HG03342 (cell line): Measurements from ENCODE around the gene PRR5.

Experiments used
- ATAC-seq: cut with Tn5 transposase; IDR thresholded peaks from one replicate; pipeline ENCODE4 v1.9.1; 2021; ENCODE audit warnings: mild to moderate bottlenecking, moderate library complexity; ENCODE audit not compliant: unreplicated experiment

Gene PRR5

DNA sequence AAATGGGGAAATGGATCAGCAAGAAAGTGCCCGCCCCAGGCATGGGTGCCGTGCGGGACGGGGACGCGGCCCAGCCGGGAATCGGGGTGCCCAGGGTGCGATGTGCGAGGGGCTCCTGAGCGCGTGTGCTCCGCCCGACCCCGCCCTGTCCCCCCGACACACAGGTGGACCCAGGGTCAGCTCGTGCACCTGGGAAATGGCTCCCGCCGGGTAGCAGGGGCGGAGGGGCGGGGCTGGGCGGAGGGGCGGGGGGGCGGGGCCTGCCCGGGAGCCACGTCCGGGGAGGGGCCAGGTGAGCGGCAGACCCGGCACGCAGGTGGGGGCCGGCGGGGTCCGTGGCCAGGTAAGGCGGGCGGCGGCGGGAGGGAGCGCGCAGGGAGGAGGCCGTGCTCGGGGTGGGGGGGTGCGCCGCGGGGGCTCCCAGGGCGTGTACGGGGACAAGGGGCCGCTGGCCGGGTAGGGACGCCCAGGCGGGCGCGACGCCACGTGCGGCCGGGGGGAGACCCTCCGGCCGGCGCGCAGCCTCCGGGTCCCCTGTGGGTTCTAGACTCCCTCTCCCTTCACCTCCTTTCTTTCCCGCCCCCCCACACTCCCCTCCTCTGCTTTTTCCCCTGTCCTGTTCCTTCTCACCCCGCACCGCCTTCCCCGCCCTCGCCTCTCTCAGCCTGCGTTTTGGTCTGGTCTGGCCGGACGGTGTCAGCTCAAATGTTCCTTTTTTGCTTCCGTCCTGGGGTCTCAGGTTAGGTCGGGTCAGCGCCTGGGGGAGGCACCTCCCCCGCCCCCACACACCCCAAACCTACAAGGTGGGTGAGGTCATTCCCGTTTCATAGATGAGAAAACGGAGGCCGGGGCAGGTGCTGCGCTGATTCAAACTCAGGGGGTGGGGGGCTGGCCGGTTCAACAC is 50.5 kb downstream of the PRR5 start, which contains the start of gene ARHGAP8:
ARHGAP8 (plus strand) TSS at position 291 of the 904 bp plus-strand sequence. CDS start 33,953 bp downstream, outside the sequence.
- no peak for ATAC-seq

DNA sequence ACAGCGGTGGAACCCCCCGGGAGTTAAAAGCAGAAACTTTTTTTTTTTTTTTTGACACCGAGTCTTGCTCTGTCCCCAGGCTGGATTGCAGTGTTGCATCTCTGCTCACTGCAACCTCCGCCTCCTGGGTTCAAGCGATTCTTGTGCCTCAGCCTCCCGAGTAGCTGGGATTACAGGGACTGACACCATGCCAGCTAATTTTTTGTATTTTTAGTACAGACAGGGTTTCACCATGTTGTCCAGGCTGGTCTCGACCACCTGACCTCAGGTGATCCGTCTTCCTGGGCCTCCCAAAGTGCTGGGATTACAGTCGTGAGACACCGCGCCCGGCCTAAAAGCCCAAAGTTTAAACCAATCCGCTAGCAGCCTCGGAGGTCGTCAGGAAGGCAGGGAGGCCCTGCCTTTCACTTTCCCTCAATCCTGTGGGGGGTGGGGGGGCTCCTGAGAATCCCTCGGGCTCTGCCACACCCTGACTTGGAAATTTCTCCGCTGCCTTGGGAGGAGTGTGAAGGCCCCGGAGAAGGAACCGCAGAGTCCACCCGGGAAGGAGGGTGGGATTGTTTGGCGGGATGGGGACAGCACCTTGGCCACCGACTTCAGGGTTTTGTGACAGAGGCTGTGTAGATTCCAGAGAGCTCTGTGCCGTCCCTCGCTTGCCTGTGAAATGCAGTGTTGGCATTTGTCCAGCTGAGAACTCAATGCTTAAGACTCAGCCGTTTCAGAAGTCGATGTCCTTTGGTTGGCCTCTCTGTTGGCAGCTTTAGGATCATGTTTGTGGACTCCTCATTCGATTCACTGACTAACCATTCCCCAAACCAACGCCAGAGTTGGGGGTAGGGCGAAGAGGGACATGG is 51.4 kb downstream of the PRR5 start:
- no peak for ATAC-seq

DNA sequence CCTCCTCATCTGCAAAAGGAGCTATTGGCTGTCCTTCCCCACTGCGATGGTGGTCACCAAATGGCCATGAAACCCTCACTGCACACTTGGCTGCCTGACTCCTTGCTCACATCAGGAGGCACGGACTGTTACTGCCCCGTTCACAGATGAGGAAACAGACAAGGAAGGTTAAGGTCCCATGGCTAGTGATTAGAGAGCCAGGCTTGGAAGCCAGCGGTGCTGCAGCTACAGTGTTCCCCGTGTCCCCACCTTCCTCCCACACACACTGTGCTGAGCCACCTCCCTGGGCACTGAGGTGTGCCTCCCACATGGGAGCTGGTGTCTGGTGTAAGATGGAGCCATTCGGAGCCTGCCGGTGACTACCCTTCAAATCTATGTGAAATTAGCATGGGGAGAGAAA is 53.0 kb downstream of the PRR5 start:
- ATAC-seq = no peak

DNA sequence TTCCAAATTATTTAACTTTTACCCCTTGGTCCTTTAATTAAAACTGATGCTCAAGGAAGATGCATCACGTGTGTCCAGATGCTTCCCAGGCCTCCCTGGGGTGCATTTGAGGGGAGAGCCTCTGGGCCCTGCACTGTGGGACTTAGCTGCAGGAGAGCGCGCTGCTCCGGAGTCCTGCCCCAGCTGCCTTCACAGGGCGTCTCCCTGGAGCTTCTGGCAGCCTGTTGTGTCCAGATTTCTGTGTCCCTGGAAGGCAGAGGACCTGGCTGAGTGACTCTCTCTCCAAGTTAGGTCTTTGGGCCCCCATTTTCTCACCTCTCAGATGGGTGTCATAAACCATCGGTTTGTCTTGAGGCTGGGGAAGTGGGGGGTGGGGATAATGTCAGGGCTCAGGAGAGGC is 53.4 kb downstream of the PRR5 start:
- ATAC-seq = no peak

DNA sequence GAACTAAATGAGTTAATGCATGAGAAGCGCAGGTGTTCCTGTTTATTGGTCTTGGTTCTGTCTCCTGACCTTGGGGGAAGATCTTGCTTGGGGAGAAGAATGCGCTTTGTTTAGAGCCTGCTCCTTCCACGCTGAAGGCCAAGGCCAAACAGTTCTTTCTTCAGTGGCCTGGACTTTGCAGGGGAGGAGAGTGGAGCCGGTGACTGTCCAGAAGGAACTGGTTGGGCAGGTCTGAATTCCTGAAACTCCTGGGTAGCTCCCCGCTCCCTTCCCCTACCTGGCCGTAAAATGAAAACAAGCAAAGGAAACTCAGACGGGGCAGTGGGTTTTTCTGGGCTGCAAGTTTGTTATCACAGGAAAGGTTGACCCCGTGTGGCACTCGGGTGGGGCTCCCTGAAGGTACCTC is 54.0 kb downstream of the PRR5 start:
- no peak for ATAC-seq

DNA sequence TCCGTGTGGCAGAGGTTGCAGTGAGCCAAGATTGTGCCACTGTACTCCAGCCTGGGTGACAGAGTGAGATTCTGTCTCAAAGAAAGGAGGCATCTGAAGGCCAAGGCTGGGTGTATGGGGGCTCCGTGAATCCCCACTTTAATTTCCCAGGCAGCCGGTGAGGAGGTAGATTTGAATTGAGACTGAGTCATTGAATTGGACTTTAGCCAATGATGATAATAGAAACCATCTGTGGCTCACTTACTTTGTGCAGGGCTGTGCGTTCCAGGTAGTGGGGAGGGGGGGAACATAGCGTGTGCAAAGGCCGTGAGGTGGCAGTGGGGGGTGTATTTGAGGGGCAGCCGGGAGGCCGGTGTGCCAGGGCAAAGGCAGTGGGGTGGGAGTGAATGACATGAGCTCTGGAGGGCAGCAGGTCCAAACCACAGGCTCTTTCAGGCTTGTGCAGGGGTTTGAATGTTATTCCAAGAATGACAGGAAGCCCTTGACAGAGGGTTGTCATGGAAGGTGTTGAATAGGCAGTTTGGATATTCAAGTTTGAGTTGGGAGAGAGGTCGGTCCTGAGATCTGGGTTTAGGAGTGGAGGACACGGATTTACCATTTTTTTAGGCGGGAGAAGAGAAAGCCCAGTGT is 56.5 kb downstream of the PRR5 start:
- ATAC-seq = no peak

DNA sequence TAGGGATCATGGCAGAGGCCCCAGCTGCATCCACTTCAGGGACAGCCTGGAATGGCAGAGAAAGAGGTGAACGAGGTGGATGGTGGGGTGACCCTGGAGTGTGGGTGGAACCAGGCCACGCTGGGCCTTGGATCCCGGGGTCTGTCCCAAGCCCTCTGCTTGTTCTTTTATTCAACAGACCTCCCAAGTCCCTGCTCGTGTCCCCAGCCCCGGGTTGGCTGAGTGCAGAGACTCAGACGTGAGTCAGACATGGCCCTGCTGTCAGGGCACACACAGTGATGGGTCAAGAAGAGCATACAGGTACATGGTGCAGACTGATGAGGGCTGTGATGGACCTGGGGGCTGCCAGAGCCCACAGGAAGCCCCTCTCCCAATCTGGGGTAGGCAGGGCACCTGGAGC is 57.0 kb downstream of the PRR5 start:
- ATAC-seq = no peak

DNA sequence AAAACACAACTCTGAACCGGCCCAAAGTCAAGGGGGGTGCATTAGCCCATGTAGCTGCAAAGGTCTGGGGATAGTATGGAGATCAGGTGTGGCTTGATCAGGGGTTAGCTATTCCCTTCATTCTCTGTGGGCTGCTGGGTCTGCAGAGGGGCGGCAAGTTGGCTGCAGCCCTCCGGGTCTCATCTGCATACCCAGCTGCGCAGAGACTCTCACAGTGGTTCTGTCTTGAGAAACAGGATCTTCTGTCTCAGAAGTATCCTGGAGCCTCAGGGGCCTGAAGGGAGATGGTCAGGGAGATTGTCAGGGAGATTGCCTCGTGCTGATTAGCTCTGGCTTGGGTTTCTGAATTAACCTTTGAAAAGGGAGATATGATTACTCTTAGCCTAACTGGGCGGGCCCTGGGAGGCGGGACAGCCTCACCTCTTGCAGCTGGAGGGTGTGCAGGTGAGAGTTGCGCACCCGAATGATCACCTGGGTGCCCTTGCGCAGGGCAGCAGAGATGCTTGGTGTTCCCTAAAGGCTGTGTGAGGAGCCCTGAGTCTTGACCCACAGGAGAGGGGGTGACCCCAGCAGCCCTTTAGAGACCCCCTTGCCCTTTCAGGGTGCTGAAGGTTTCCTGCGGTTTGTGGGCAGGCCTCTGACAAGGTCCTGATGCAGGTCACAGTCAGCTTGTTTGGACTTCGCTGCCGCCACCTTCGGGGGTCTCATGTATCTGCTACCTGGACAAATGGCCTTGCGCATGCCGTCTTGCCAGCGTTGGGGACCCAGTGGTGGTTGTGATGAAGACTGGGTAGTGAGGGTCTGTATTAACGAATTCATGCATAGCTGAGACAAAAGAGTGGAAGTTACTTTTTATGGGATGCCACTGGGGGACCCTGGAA is 57.7 kb downstream of the PRR5 start:
- ATAC-seq = no peak

DNA sequence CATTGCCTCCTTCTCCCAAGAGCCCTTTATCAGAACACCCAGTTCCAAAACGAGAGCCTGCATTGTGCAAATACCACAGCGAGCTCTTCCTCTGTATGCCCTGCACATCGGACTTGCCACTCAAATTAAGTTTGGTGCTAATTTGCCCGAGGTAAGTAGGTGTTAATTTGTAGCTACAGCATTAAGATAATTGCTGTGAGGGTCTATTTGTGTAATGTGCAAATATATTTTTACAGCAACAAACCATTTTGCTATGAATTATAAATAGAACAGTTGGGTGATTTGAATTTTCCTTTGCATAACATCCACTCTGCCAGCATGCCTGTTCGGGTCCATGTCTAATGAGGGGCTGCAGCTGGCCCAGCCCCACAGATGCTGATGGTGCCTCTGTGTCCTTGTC is 58.5 kb downstream of the PRR5 start:
- ATAC-seq = no peak

DNA sequence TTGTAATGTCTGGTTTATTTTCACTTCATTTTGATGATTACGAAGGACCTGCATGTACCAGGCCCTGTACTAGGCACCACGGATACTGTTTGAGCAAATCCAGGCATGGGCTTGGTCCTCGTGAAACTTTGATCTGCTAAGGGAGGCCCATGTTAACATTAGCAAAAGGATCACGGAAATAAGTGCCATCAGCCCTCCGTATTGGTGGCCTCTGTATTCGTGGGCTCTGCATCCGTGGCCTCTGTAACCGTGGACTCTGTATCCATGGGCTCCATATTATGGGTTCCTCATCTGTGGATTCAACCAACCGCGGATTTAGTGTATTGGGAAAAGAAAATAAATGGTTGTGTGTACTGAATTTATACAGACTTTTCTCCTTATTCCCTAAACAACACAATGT is 59.0 kb downstream of the PRR5 start:
- ATAC-seq = no peak

DNA sequence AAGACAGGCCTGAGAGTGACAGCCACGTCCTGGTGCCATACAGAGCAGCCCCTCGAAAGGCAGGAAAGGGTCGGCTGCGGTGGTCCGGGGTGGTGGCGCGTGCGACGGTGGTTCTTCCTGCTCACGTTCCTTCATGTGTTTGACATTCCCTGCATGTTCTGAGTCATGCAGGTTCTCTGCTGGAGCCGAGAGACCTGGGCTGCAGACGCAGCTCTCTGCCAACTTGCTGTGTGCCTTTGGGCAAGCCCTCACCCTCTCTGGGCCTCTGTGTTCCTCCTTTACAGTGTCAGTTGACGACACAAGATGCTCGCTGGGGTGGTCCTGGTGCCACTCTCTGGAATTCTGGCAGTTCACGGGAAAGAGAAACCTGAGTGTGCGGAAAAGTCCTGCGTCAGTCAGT is 62.4 kb downstream of the PRR5 start:
- ATAC-seq = no peak

DNA sequence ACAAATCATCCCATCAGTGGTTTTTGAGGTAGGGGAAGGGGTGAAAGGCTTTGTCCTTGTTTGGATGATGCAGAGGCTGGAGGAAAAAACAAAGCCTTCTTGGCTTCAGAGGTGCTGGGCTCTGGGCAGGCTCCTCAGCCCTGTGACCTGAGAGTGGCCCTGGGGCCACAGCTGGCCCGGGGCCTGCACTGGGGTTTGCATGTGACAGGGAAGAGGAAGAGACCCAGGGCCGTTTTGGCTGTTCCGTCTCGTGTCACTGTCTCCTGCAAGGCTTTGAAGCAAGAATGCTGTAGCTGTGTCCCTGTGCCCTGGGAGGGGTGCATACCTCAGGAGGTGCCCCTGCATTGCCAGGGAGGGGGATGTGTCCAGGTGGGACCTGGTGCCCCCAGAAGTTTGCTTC is 63.0 kb downstream of the PRR5 start:
- ATAC-seq = no peak

DNA sequence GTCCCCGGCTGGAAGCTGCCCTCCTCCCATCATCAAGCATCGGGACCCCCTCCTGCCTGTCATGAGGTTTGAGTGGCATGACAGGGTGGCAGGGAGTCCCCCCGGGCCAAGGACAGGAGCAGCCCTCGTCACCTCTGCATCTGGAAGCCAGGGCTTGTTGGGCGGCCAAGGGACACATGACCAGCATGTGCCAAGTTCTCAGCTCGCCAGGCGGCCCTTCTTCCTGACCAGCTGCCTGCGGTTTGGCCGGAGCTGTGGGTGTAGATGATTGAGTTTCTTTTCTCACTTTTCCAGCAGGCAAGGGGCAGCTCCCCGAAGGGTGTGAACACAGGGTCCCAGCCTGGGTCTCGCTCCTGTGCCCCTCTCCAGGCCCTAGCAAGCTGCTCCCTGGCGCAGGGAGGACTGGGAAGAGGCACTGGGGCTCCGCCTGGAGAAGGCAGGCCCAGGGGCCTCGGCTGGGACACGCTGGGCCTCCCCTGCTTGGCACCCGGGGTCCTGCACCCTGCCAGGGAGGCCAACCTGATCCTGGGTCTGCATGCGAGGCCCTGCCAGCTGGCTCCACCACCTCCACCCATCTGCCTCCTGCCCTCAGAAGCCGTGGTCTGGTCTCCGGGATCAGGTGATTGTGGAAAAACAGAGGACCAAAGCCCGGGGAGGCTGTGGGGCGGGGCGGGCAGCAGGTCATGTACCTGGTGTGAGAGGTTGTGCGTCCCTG is 63.7 kb downstream of the PRR5 start:
- ATAC-seq = no peak

DNA sequence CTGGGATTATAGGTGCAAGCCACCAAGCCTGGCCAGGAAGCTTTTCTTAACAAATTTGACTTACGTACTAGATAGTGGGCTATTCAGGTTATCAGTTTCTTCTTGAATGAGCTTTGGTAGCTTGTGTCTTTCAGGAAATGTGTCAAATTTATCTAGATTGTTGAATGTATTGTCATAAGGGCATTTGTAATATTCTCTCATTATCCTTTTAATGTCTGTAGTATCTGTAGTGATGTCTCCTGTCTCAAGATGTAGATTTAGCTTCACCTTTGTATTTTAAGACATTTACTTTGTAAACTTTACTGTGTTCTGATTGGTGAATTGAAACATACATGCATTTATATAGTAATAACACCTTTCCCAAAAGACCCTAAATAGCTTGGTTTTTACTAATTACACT is 71.1 kb downstream of the PRR5 start:
- ATAC-seq = no peak

DNA sequence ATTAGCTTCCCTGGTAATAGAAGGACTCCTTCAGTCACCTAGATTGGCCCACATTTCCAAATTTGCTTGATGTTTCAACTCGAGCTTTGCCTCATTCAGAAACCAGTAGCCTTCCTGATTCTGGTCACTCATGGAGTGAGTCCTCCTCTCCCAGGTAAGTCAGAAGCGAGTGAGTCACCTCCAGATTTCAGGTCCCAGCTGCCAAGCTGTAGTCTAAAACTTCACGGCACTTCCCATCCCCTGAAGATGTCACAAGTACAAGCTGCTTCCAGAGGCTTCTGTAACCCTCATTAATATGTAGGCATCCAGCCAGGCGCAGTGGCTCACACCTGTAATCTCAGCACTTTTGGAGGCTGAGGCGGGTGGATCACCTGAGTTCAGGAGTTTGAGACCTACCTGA is 73.9 kb downstream of the PRR5 start:
- ATAC-seq = no peak

DNA sequence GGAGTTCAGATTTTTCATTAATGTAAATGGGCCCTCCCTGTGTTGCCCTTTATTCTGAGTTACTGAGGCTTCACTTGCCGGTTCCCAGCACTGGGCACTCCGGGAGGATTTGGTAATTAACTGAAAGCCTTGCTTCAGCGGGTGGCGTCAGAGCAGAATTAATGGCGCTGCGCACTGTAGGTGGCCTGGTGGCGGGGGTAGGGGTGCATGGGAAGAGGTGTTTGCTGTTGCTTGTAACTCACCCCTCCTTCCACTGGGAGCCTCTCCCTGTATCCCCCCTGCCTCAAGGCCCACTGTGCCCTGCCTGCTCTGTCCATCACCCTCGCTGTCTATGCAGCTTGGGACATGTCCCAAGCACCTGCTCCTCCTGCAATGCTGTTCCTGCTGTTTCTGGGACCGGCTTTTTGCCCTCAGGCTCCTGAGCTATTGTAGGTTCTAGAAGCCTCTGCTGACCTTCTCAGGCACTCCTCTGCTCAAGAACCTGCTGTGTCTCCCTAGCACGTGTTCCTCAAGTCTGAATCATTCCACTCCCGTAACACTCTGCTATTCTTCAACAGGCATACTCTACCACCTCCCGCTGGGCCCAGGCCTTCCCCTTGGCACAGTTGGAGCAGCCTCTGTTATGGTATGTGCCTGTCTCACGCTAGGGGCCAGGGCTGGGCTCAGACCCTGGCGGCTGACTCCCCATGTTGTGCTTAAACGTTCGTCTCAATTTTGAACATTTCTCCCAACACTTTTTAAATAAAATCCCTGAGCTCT is 74.8 kb downstream of the PRR5 start:
- ATAC-seq = no peak

DNA sequence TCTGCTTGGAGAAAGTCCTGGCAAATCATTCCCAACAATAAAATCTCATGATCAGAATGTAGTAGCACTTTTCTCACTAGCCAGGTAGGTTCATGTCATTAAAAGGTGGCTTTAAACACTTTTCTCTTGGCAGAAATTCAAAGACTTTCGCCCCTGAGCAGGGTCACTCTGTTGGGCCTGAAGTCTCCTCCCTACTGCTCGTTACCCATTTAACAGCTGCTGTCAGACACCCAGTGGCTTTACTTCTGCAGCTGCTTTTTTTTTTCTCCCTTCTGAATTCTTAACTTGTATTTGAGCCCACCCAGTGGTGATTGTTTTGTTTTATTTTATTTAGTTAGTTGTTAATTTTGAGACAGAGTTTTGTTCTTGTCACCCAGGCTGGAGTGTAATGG is 75.4 kb downstream of the PRR5 start:
- no peak for ATAC-seq

DNA sequence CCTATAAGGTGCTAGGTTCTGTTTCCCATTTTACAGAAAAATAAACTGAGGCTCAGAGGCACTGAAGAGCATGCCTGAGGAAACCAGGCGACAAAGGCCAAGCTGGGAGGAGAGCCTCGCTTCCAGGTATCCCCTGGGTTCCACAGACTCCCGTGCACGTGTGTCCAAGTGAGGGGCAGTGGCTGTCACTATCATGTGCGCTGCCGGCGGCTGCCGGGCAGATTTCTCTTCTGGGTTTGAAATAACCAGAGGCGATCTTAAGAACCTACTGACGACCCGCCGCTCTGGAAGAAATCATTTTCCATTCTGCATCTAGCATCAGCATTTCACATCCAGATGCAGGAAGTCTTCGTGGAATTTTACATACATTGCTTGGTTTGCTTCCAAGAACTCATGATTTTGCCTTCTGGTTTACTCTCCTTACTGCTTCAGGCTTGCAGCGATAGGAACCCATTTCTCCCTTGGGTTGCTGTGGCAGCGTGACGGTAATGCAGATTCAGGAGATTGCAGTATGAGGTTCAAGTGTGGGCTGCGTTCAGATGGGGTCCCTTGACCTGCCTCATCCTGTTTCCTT is 79.0 kb downstream of the PRR5 start:
- no peak for ATAC-seq
